Measurements from ENCODE around the gene NDRG4.
A peak's percentile ranks its signal among the peaks of the same experiment; 100 is the strongest.

The NDRG4 gene

GRCh38 chr16:58495521-58496331 is 4.2 kb upstream of the NDRG4 start:
- no peak for DNase-seq

GRCh38 chr16:58497468-58497867 is 2.5 kb upstream of the NDRG4 start:
- DNase-seq = no peak

GRCh38 chr16:58497935-58498334 is 2.0 kb upstream of the NDRG4 start:
- DNase-seq = no peak

GRCh38 chr16:58498341-58499091 is 1.4 kb upstream of the NDRG4 start:
- no peak for DNase-seq

GRCh38 chr16:58499092-58499511 is 841 bp upstream of the NDRG4 start:
- DNase-seq = no peak

- no peak for DNase-seq
Measured at GRCh38 chr16:58500430-58501241, 693 bp downstream of the NDRG4 start.

DNA sequence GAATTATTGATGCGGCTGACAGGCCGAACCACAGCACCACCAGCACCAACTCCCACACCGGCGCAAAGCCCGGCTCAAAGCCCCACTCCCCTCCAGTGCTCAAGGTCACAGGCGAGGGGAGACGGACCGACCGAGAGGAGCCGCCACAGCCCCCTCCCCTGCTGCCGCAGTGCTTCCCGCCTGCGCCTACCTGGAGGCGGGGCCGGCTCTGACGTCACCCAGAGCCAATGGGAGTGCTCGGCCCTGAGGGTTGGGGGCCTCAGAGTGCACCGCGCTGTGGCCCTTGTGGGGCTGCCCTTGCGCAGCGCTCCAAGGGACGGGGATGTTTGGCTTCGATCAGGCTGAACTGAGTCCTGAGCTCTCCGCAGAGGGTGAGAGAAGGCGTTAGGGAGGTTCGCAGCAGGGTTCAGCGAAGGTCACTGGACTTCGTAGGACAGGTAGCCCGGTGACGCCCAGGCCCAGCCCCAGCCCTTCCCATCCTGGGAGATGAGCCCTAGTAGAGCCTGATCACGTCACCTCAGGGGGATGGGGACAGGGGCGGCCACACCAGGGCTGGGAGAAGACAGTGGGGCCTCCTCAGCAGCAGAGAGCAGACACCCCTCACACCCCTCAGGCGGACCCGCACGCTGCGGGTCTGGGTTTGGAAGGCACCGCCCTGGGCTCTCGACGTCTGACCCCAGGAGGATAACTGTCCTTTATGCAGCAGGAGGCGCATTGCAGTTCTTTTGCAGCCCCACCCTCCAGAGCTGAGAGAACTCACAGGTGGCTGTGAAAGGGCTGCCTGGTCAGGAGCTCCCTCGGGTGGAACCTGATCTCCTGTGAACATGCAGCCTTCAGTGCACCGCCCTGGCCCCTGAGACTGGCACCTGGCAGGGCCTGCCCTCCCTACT is 1.5 kb downstream of the NDRG4 start:
- DNase-seq = peak; percentile 38

DNA sequence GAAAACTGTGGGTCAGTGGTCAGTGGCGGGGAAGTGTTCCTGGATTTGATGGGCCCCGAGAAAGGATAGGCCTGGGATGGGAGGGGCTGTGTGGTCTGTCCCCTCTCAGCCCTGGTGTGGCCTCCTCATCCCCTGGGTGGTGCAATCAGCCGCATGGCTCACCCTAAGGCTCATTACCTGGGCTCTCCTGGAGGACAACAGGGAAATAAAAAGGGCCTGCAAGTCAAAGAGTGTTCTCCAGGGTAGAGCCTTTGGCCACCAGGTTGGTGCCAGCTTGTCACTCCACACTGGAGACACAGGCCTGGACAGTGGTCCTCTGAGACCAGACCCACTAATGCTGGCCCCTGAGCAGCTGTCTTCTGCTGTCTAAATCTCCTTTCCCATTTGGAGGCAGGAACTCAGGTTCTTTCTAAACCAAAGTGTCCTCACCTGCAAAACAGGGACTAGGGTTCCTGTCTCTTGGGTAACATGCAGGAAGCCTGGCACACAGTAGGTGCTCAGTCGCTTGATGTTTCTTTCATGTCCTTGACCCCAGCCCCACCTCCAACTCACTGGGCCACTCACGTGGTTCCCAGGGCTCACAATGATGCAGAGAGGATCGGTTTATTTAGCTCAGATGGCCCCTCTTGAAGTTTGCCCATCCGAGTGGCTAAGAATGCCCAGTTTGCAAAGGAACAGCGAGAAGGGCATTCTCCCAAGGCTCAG is 2.4 kb downstream of the NDRG4 start:
- DNase-seq = no peak

GRCh38 chr16:58503166-58503862 is 3.4 kb downstream of the NDRG4 start:
- no peak for DNase-seq

- no peak for DNase-seq
Measured at GRCh38 chr16:58503863-58504688, 4.1 kb downstream of the NDRG4 start.

DNA sequence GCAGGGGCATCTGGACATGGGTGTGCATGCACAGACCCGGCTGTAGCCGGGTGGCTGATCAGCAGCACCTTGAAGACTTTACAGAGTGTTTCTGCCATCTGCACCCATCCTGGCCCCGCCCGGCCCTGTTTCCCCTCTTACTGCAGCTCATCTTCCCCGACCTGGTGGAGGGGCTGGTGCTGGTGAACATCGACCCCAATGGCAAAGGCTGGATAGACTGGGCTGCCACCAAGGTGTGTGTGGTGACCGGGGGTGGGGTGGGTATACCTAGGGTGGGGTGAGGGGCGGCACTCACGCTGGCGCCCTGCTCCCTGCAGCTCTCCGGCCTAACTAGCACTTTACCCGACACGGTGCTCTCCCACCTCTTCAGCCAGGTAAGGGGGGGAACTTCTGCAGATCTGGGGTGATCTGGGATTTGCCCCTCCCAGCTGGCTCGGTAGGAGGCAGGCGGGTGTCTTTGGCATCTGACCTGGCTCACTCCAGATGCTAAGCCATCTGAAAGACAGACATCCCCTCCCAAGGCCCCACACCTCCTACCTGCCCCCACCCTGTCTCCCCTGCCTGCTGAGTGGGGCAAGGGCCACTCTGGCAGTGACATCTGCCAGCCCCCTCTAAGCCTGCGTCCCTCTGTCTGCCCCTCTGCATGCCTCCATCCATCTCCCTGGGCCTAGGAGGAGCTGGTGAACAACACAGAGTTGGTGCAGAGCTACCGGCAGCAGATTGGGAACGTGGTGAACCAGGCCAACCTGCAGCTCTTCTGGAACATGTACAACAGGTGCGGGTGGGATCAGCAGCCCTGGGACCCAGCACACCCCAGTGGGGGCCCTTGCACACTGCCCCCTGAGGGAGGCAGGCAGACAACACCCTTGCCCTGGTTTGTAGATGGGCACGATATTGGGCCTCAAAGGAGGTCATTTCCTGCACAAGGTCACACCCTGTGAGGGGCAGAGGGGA is 6.6 kb downstream of the NDRG4 start:
- no peak for DNase-seq

DNA sequence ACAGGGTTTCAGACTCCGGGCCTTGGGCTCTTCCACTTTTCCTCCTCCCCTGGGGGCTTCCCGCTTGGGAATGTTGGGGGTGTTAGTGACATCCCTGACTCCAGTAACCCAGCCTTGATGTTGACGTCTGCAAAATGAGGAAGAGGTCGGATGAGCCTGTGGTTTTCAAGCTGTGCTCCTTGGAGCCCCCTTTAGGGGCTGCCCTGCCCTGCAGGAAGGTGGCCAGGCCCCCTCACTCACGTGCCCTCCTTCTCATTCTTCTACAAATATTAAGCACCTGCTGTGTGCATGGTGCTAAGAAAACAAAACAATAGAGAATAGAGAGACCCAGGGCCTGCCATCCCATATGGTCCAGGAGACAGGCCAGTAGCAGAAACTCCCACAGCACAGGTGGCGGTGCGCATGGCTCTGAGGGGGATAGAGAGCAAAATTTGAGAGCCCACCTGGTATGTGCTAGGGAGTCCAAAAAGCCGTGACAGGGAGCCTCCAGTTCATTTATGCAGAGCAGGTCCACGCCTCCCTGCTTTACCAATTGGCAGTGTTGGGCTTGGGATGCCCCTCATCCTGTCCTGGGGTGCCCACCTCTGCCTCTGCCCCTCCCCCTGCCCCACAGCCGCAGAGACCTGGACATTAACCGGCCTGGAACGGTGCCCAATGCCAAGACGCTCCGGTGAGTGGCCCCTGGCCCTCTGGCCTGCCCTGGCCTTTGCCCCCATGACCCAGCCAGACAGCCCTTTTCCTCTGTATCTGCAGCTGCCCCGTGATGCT is 7.4 kb downstream of the NDRG4 start:
- no peak for DNase-seq

DNA sequence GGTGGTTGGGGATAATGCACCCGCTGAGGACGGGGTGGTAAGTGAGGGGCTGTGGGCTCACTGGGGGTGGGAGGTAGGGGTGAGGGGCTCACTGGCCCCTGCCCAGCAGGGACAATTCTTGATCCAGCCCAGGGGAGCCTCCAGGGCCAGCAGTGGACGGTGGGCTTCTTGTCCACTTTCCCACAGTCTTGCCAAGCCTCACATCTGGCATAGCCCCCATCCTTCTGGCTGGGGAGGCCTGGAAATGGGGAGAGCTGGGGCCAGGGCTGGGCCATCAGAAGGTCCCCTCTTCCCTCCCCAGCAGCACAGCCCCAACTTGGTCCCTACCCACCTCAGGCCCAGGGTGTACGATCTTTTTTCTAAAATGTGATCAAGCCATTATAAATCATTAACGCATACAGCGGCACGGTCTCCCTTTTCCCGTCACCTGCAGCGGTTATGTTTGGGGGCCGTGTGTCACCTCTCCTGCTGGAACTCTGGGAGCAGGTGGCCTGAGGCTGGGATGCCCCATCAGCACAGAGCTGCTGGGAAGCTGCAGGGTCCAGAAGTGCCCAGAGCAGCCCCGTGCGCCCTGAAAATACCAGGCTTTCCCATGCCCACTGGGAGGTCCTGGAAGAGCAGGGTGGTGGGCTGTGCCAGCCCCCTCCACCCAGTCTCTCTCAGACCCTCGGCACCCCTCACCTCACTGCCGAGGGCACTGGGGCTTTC is 8.2 kb downstream of the NDRG4 start:
- DNase-seq = no peak

DNA sequence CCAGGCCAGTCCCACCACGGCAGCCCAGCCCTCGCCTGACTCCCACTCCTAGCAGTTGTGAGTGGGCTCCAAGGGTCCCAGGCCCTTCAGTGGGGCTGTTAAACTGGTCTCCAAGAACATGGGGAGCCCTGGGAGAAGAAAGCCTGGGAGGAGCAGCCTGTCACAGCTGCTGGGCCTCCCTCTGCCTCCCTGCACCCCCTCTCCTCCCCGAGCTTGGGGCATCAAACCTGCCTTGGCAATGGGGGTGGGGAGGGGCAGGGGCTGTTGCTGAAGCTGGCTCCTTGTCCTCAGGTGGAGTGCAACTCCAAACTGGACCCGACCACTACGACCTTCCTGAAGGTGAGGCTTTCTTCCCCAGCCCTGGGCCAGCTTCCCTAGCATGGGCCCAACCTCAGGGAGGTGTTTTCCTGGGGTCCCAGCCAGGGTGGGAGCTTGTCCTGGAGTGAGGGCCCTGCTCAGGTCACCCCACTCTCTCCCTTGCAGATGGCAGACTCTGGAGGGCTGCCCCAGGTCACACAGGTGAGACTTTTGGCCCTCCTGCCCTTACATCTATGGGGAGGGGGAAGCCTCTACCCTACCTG is 8.8 kb downstream of the NDRG4 start:
- no peak for DNase-seq

- DNase-seq = no peak
Measured at GRCh38 chr16:58509256-58510096, 9.5 kb downstream of the NDRG4 start.
